HEK293T (cell line): ENCODE measurements around the gene CPED1.

Experiments used
- ARNT ChIP-seq: fragments of 450-650 bp; IDR thresholded peaks from 2 replicates; pipeline ENCODE4 v1.6.1; 2017; ENCODE audit warnings: mild to moderate bottlenecking
- BHLHE40 ChIP-seq: fragments of 450-650 bp; IDR thresholded peaks from 2 replicates; pipeline ENCODE4 v1.6.1; 2016; ENCODE audit warnings: mild to moderate bottlenecking, moderate library complexity, borderline replicate concordance
- FOXA1 ChIP-seq: fragments of 450-650 bp; IDR thresholded peaks from 2 replicates; pipeline ENCODE4 v1.6.1; 2016; ENCODE audit warnings: mild to moderate bottlenecking
- FOXK2 ChIP-seq: fragments of 450-650 bp; IDR thresholded peaks from 2 replicates; pipeline ENCODE4 v1.6.1; 2016; ENCODE audit warnings: mild to moderate bottlenecking
- FOXM1 ChIP-seq: fragments of 450-650 bp; IDR thresholded peaks from 2 replicates; pipeline ENCODE4 v1.6.1; 2017; ENCODE audit warnings: mild to moderate bottlenecking, borderline replicate concordance
- HDGF ChIP-seq: fragments of 450-650 bp; IDR thresholded peaks from 2 replicates; pipeline ENCODE4 v1.6.1; 2017; ENCODE audit warnings: antibody characterized with exemption, borderline replicate concordance
- L3MBTL2 ChIP-seq: fragments of 450-650 bp; conservative IDR thresholded peaks from 2 replicates; pipeline ENCODE4 v1.6.1; 2016; ENCODE audit warnings: mild to moderate bottlenecking
- SP1 ChIP-seq: fragments of 450-650 bp; IDR thresholded peaks from 2 replicates; pipeline ENCODE4 v1.6.1; 2017
- SUZ12 ChIP-seq: fragments of 450-650 bp; IDR thresholded peaks from 2 replicates; pipeline ENCODE4 v1.6.1; 2016; ENCODE audit warnings: mild to moderate bottlenecking
- TARDBP ChIP-seq: fragments of 450-650 bp; IDR thresholded peaks from 2 replicates; pipeline ENCODE4 v1.6.1; 2016
- ZNF384 ChIP-seq: fragments of 450-650 bp; IDR thresholded peaks from 2 replicates; pipeline ENCODE4 v1.6.1; 2016
- TF ChIP-seq, protein P1 (sequence below): fragments of 450-650 bp; IDR thresholded peaks from 2 replicates; pipeline ENCODE4 v1.6.1; 2016

DNA sequence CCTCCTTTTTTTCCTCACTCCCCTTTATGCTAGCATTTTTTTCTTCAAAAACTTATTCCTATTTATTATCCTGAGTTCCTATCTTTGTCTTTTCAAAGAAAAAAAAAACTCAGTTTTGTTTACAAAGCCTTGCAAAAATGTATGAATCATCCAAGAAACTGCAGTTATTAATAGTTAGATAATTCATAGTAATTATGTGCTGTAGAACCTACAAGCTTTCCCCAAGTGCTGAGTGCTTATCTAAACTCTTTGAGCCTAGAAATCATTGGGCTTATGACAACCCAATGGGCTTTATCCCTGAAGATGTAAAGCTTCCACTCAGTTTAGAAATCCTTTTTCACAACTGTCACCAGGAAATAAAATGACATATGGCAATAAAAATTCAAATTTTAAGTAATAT is 194.4 kb downstream of the CPED1 start:
- TF ChIP-seq SUZ12 = no peak
- no peak for TF ChIP-seq BHLHE40
- no peak for TF ChIP-seq SP1
- TF ChIP-seq FOXK2 = no peak
- no peak for TF ChIP-seq ARNT
- no peak for TF ChIP-seq HDGF
- no peak for TF ChIP-seq FOXM1
- TF ChIP-seq FOXA1 = no peak
- TF ChIP-seq L3MBTL2 = no peak
- TF ChIP-seq, protein P1, sequence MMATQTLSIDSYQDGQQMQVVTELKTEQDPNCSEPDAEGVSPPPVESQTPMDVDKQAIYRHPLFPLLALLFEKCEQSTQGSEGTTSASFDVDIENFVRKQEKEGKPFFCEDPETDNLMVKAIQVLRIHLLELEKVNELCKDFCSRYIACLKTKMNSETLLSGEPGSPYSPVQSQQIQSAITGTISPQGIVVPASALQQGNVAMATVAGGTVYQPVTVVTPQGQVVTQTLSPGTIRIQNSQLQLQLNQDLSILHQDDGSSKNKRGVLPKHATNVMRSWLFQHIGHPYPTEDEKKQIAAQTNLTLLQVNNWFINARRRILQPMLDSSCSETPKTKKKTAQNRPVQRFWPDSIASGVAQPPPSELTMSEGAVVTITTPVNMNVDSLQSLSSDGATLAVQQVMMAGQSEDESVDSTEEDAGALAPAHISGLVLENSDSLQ = no peak
- TF ChIP-seq ZNF384 = no peak
- no peak for TF ChIP-seq TARDBP
